ENCODE data around the gene FGD2.

Gene FGD2

GRCh38 chr6:37004044-37004980 is 1.1 kb upstream of the FGD2 start:
- Histone ChIP-seq H3K4me3 (ENCODE audit: low read length, poor library complexity, severe bottlenecking) (no peak overlapping the region), H3F3A (ENCODE audit: low read depth) (no peaks in the 10 kb centered on the region), H3K4me1 (ENCODE audit: insufficient read depth, low read length, poor library complexity, severe bottlenecking) (peaks cover 5% of the 10 kb centered on the region), H3K36me3 (ENCODE audit: insufficient read depth, low read length) (no peaks in the 10 kb centered on the region), H3K9ac (ENCODE audit: low read depth, low read length, poor library complexity, severe bottlenecking) (no peak overlapping the region), H3K4me2 (ENCODE audit: low read depth, low read length, poor library complexity, severe bottlenecking) (no peak overlapping the region), H3K27me3 (ENCODE audit: insufficient read depth, low read length, poor library complexity, severe bottlenecking) (no peaks in the 10 kb centered on the region), H4K20me1 (ENCODE audit: insufficient read depth, low read length, poor library complexity, severe bottlenecking) (no peaks in the 10 kb centered on the region), H3K9me2 (replicated peaks; ENCODE audit: low read depth, low read length) (no peaks in the 10 kb centered on the region), H2AFZ (ENCODE audit: low read length) (no peak overlapping the region), H3K79me2 (ENCODE audit: insufficient read depth, low read length) (no peaks in the 10 kb centered on the region), H3K9me3 (ENCODE audit: insufficient read depth, low read depth, low read length) (no peaks in the 10 kb centered on the region)
- TF ChIP-seq EZH2phosphoT487 (IDR thresholded peaks at IDR 0.05; ENCODE audit: borderline replicate concordance) (no peak), CTCF (conservative IDR thresholded peaks at IDR 0.05; ENCODE audit: low read length) (no peak)

- TF ChIP-seq EZH2phosphoT487 (IDR thresholded peaks at IDR 0.05; ENCODE audit: borderline replicate concordance) = no peak
- no peak for TF ChIP-seq CTCF (conservative IDR thresholded peaks at IDR 0.05; ENCODE audit: low read length)
- Histone ChIP-seq H3K9me2 (replicated peaks; ENCODE audit: low read depth, low read length) (no peaks in the 10 kb centered on the region), H3K27me3 (ENCODE audit: insufficient read depth, low read length, poor library complexity, severe bottlenecking) (no peaks in the 10 kb centered on the region), H3K79me2 (ENCODE audit: insufficient read depth, low read length) (no peaks in the 10 kb centered on the region), H4K20me1 (ENCODE audit: insufficient read depth, low read length, poor library complexity, severe bottlenecking) (no peaks in the 10 kb centered on the region), H3K4me1 (ENCODE audit: insufficient read depth, low read length, poor library complexity, severe bottlenecking) (peaks cover 5% of the 10 kb centered on the region), H3K9me3 (ENCODE audit: insufficient read depth, low read depth, low read length) (no peaks in the 10 kb centered on the region), H3K4me3 (ENCODE audit: low read length, poor library complexity, severe bottlenecking) (no peak overlapping the region), H3K9ac (ENCODE audit: low read depth, low read length, poor library complexity, severe bottlenecking) (no peak overlapping the region), H3K36me3 (ENCODE audit: insufficient read depth, low read length) (no peaks in the 10 kb centered on the region), H3K4me2 (ENCODE audit: low read depth, low read length, poor library complexity, severe bottlenecking) (peak overlapping the region; percentile 25), H3F3A (ENCODE audit: low read depth) (no peaks in the 10 kb centered on the region), H2AFZ (ENCODE audit: low read length) (no peak overlapping the region)
Observed at GRCh38 chr6:37005827-37006567, 542 bp downstream of the FGD2 start.

DNA sequence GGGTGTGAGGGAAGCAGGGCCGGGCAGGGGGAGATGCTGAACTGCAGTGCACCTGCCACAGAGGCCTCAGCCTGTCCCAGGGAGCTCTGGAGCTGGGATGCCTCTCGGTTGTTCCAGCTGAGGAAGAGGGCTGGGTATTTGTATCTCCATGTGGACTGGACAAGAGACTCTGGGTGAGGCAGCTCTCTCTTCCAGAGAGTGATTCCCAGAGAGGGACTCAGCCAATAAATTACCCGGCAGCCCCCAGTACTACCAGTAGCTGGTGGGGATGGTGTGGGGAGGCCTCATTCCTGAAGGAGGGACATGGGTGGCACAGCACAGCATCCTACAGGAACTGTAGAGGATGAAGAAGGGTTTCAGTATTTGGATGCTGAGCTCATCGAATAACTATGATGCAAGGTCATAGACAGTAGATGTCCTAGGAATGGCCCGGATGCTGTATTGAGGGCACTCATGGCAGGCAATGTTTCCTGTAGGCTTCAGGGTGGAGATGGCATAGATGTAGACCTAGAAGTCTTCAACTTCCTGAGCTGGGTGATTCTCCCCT is 1.4 kb downstream of the FGD2 start:
- no peaks in the 10 kb centered on the region for H3K9me2 ChIP-seq (replicated peaks; ENCODE audit: low read depth, low read length)
- no peak overlapping the region for H2AFZ ChIP-seq (ENCODE audit: low read length)
- no peaks in the 10 kb centered on the region for H4K20me1 ChIP-seq (ENCODE audit: insufficient read depth, low read length, poor library complexity, severe bottlenecking)
- no peaks in the 10 kb centered on the region for H3F3A ChIP-seq (ENCODE audit: low read depth)
- H3K79me2 ChIP-seq (ENCODE audit: insufficient read depth, low read length) = no peaks in the 10 kb centered on the region
- no peak overlapping the region for H3K4me2 ChIP-seq (ENCODE audit: low read depth, low read length, poor library complexity, severe bottlenecking)
- H3K4me1 ChIP-seq (ENCODE audit: insufficient read depth, low read length, poor library complexity, severe bottlenecking) = peaks cover 5% of the 10 kb centered on the region
- no peak overlapping the region for H3K4me3 ChIP-seq (ENCODE audit: low read length, poor library complexity, severe bottlenecking)
- H3K9ac ChIP-seq (ENCODE audit: low read depth, low read length, poor library complexity, severe bottlenecking) = no peak overlapping the region
- no peak for TF ChIP-seq EZH2phosphoT487 (IDR thresholded peaks at IDR 0.05; ENCODE audit: borderline replicate concordance)
- TF ChIP-seq CTCF (conservative IDR thresholded peaks at IDR 0.05; ENCODE audit: low read length) = no peak
- no peaks in the 10 kb centered on the region for H3K36me3 ChIP-seq (ENCODE audit: insufficient read depth, low read length)
- H3K27me3 ChIP-seq (ENCODE audit: insufficient read depth, low read length, poor library complexity, severe bottlenecking) = no peaks in the 10 kb centered on the region
- no peaks in the 10 kb centered on the region for H3K9me3 ChIP-seq (ENCODE audit: insufficient read depth, low read depth, low read length)

Data from Loucy (cell line).